HL-60 (cell line): ENCODE measurements around the gene NIP7.
A peak's percentile ranks its signal among the peaks of the same experiment; 100 is the strongest.

Experiments used
- DNase-seq, 2 experiments: peaks; one replicate each; pipeline ENCODE4 v3.0.0-alpha.2; 2010 to 2020; ENCODE audit warnings: low read depth in 1 of 2, low spot score in 1 of 2
- H3K27ac ChIP-seq: fragments of 250-450 bp; sonication (Bioruptor Pico); replicated peaks from 2 replicates; pipeline ENCODE4 v1.5.1; 2020; ENCODE audit warnings: mild to moderate bottlenecking, moderate library complexity
- H3K27me3 ChIP-seq: fragments of 250-450 bp; sonication (Bioruptor Pico); 2 replicates; pipeline ENCODE4 v1.5.1; 2021; ENCODE audit warnings: mild to moderate bottlenecking, moderate library complexity; ENCODE audit not compliant: insufficient read depth, poor library complexity, severe bottlenecking
- H3K4me3 ChIP-seq: replicated peaks from 2 replicates; pipeline ENCODE4 v1.5.1; 2011; ENCODE audit warnings: mild to moderate bottlenecking, control low read depth, low read length; ENCODE audit not compliant: insufficient read depth
- GABPA ChIP-seq: IDR thresholded peaks from 2 replicates; pipeline ENCODE4 v1.6.1; 2012; ENCODE audit warnings: low read depth
- POLR2AphosphoS5 ChIP-seq: IDR thresholded peaks from 2 replicates; pipeline ENCODE4 v1.6.1; 2012; ENCODE audit warnings: low read depth
- REST ChIP-seq: IDR thresholded peaks from 2 replicates; pipeline ENCODE4 v1.6.1; 2012; ENCODE audit warnings: low read depth; ENCODE audit not compliant: insufficient replicate concordance
- SPI1 ChIP-seq: IDR thresholded peaks from 2 replicates; pipeline ENCODE4 v1.6.1; 2012; ENCODE audit warnings: low read depth, mild to moderate bottlenecking, borderline replicate concordance
- TF ChIP-seq, protein P1 (sequence below): IDR thresholded peaks from one replicate; pipeline ENCODE4 v1.5.1; 2011; ENCODE audit warnings: low read length, control low read depth, inconsistent platforms; ENCODE audit not compliant: insufficient read depth

The NIP7 gene

DNA sequence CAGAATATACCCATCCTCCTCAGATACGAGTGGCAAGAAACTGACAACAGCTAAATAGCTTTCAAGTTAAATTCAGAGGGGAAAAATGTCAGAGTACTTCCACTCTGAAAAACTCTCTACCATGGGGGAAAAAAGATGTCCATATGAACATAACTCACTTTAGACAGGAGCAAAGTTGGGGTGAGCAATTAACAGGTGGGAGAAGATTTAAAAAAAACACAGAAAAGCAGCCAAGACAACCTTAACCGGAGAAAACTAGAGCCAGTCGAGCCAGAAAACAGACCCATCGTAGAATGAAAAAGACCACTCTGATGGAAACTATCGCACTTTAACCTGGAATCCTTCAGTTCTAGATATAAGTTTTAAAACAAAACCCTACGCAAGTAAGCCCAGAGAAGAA, 45.4 kb downstream of the NIP7 start:
- Histone ChIP-seq H3K27me3 (no peaks in the 10 kb centered on the region), H3K27ac (peak overlapping the region; percentile 51), H3K4me3 (peak overlapping the region; percentile 83)
- DNase-seq, result no peak
- TF ChIP-seq POLR2AphosphoS5, result no peak
- no peak for TF ChIP-seq GABPA
- TF ChIP-seq, protein P1, sequence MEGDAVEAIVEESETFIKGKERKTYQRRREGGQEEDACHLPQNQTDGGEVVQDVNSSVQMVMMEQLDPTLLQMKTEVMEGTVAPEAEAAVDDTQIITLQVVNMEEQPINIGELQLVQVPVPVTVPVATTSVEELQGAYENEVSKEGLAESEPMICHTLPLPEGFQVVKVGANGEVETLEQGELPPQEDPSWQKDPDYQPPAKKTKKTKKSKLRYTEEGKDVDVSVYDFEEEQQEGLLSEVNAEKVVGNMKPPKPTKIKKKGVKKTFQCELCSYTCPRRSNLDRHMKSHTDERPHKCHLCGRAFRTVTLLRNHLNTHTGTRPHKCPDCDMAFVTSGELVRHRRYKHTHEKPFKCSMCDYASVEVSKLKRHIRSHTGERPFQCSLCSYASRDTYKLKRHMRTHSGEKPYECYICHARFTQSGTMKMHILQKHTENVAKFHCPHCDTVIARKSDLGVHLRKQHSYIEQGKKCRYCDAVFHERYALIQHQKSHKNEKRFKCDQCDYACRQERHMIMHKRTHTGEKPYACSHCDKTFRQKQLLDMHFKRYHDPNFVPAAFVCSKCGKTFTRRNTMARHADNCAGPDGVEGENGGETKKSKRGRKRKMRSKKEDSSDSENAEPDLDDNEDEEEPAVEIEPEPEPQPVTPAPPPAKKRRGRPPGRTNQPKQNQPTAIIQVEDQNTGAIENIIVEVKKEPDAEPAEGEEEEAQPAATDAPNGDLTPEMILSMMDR, result no peak
- TF ChIP-seq REST, result no peak
- no peak for TF ChIP-seq SPI1

DNA sequence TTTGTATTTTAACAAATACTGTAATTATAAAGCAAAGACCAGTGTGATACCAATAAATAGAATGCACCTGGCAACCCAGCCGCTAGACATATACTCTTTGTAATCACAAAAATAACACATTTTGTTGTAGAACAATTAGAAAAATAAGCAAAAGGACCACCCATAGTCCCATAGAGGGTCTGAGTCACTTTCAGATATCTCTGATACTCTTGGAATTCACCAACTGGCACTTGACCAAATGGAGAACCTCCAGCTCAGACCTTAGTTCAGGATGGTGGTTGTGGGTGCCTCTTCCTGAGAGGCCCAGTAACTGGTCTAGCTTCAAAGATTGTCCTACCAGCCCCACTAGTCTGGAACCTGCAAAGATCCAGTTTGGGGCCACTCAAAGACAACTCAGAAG, 47.0 kb downstream of the NIP7 start:
- H3K4me3 ChIP-seq, result no peak overlapping the region
- H3K27ac ChIP-seq, result peak overlapping the region; percentile 55
- no peaks in the 10 kb centered on the region for H3K27me3 ChIP-seq
- TF ChIP-seq, protein P1, result no peak
- TF ChIP-seq SPI1 (no peak), REST (no peak), GABPA (no peak), POLR2AphosphoS5 (no peak)
- no peak for DNase-seq
